T-helper 2 cell treated with Interferon-gamma antibody and Interleukin-4, amounts not matched to agents 100 ng/mL and 5 ng/mL, for 36 hours (primary cell): ENCODE results near the gene OR8B2. TPM values are rescaled to one million over a fixed set of nuclear protein-coding genes. Genes with fewer than 3 reads are reported as not detected.
"Not testable (repeated sequence)": the region's sequence is repeated elsewhere in the genome, so short reads cannot be mapped to it uniquely, and the experiment has no call there.

Source experiments
- intact Hi-C: fragments of 100-400 bp; cut with micrococcal nuclease; formaldehyde crosslinking; loops from one replicate; pipeline ENCODE4 v1.15.1; 2023
- total RNA-seq: library from RNA; stranded (reverse); gene quantifications from 2 replicates; pipeline ENCODE4 v1.2.3, GENCODE V29; 2022

The OR8B2 gene
- total RNA-seq, result not detected in 2 replicates

- intact Hi-C loops, result no loop called here
These were observed at the start of gene OR8B2 for GRCh38 chr11:124384399-124384798. Gene OR8B2 (minus strand): TSS chr11:124384499. CDS start chr11:124383343, 1,156 bp downstream.

- intact Hi-C loops, result no loop called here
These were observed 45.3 kb upstream of the OR8B2 start for GRCh38 chr11:124429599-124429998.

- intact Hi-C loops, result no loop called here
These were observed 40.2 kb upstream of the OR8B2 start, which contains the start of gene OR8B4 for GRCh38 chr11:124424384-124424921. Gene OR8B4 (minus strand): TSS chr11:124424871. CDS start chr11:124424871, 0 bp downstream.

GRCh38 chr11:124421043-124421442, 36.7 kb upstream of the OR8B2 start:
- intact Hi-C loops, result no loop called here

- intact Hi-C loops, result loop anchor here (1.0 kb wide), 1 partner anchor 171 kb away; no protein-coding TSS in a partner anchor
These were observed 31.1 kb upstream of the OR8B2 start for GRCh38 chr11:124415356-124415923.

- intact Hi-C loops, result loop anchor here (10.0 kb wide), 1 partner anchor 345 kb away; no protein-coding TSS in a partner anchor
These were observed 25.6 kb upstream of the OR8B2 start for GRCh38 chr11:124409906-124410305.

- intact Hi-C loops, result loop anchor here (10.0 kb wide), 1 partner anchor 341 kb away; no protein-coding TSS in a partner anchor
These were observed 21.3 kb upstream of the OR8B2 start for GRCh38 chr11:124405581-124405980.

GRCh38 chr11:124403186-124403585, 18.9 kb upstream of the OR8B2 start:
- intact Hi-C loops, result loop anchor here (5.0 to 10.0 kb wide), 2 partner anchors 338 to 434 kb away; no protein-coding TSS in a partner anchor

GRCh38 chr11:124402326-124402922, 18.1 kb upstream of the OR8B2 start:
- intact Hi-C loops, result loop anchor here (5.0 to 10.0 kb wide), 2 partner anchors 338 to 435 kb away; no protein-coding TSS in a partner anchor

- intact Hi-C loops, result no loop called here
These were observed 14.6 kb upstream of the OR8B2 start, which contains the start of gene OR8B3 for GRCh38 chr11:124398924-124399323. Gene OR8B3 (minus strand): TSS chr11:124399024. CDS start chr11:124397351, 1,673 bp downstream.

- intact Hi-C loops, result not testable (repeated sequence)
These were observed 12.5 kb upstream of the OR8B2 start for GRCh38 chr11:124396847-124397246.

- intact Hi-C loops, result no loop called here
These were observed 10.1 kb upstream of the OR8B2 start for GRCh38 chr11:124394408-124394807.

GRCh38 chr11:124382857-124383256, 1.4 kb downstream of the OR8B2 start:
- intact Hi-C loops, result not testable (repeated sequence)

- intact Hi-C loops, result no loop called here
These were observed 3.7 kb downstream of the OR8B2 start for GRCh38 chr11:124380585-124380984.

- intact Hi-C loops, result no loop called here
These were observed 8.0 kb downstream of the OR8B2 start for GRCh38 chr11:124376280-124376679.

GRCh38 chr11:124359566-124359965, 24.7 kb downstream of the OR8B2 start:
- intact Hi-C loops, result no loop called here

GRCh38 chr11:124346311-124346955, 37.9 kb downstream of the OR8B2 start:
- intact Hi-C loops, result no loop called here

GRCh38 chr11:124344346-124344745, 40.0 kb downstream of the OR8B2 start:
- intact Hi-C loops, result no loop called here

GRCh38 chr11:124340142-124340447, 44.2 kb downstream of the OR8B2 start:
- intact Hi-C loops, result no loop called here

GRCh38 chr11:124339396-124340141, 44.7 kb downstream of the OR8B2 start:
- intact Hi-C loops, result no loop called here
